Measurements from ENCODE around the gene ADAMTS2.

DNA sequence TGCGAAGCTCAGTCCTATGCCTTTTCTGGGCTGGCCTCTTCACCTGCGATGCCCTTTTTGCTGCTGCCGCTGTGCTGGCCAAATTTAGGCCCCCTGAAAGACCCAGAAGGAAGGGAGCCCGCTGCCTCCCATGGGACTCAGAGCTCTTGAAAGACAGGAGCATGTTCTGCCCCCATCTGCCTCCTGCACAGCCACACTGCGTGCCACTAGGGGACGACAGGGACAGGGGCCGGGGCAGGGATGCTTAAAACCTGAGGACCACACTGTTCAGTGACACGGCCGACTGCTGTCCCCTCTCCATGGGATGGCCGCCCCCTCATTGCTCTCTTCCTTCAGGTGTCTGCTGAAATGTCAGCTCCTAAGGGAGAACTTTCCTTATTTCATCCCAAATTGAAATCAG, 132.4 kb downstream of the ADAMTS2 start:
- TF ChIP-seq HDGF (IDR thresholded peaks at IDR 0.05; ENCODE audit: borderline replicate concordance), result no peak
- TF ChIP-seq SP1 (IDR thresholded peaks at IDR 0.05), result no peak
- no peak for TF ChIP-seq FOXA1 (IDR thresholded peaks at IDR 0.05)
- no peak for TF ChIP-seq FOXK2 (IDR thresholded peaks at IDR 0.05)
